IMR-90 (cell line): ENCODE data around the gene DOC2B.

Experiments used
- CTCF ChIP-seq: conservative IDR thresholded peaks from 2 replicates; pipeline ENCODE4 v1.5.1; 2012; ENCODE audit warnings: mild to moderate bottlenecking, low read depth, low read length, improper control_type of control experiment
- POLR2A ChIP-seq: IDR thresholded peaks from 2 replicates; pipeline ENCODE4 v1.6.1; 2012; ENCODE audit warnings: mild to moderate bottlenecking, low read depth, low read length
- RFX5 ChIP-seq: IDR thresholded peaks from 2 replicates; pipeline ENCODE4 v1.8.0; 2012; ENCODE audit warnings: low read depth, mild to moderate bottlenecking, low read length, moderate library complexity

DNA sequence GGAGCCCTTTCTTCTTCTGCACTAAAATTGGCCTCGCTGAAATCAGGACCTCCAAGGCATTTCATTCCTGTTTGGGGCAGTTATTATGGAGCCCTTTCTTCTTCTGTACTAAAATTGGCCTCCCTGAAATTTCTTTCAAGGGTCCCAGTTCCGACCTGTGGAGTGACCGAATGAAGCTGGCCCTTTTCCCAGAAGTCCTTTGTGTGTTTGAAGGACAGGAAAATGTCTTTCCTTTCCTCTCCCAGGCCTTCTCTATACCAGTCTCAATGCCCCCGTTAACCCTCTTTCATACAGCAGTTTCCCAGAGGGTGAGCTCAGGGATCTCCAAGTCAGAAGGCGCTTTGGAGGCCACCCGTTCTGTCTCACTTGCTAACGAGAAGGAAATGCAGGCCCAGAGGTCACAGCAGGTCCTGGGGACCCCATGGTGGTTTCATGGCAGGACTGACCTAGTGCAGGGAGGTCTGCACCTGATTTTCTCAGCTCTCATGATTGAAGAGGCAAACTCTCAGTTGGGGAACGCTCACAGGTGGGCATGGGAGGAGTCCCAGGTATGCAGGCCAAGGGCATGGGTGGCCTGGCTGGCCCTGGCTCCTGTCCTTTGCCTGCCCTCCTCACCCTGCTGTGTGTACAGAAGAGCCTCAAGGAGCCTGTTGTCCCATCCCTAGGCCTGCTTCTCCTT lies 37.1 kb upstream of the DOC2B start:
- no peak for TF ChIP-seq CTCF
- TF ChIP-seq POLR2A: no peak
- TF ChIP-seq RFX5: no peak
